ENCODE data around the gene ZNF473.

Gene ZNF473

DNA sequence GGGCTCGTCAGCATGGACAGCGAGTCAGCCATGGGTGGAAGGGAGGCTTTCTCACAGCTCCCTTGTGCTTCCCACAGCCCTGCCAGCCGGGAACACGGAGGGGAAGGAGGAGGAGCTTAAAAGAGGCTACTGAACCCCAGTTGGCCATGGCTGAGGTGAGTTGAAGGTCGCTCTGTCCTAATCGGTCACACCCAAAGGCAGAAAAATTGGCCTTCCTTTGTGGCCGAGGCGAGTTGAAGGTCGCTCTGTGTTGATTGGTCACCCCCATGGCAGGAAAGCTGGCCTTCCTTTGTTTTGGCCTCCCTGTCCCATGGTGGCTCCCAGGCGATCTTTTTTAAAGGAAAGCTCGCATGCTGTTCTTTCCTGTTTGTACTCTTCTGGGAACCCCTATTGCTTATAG is 5.1 kb downstream of the ZNF473 start:
- H3K4me1 Mint-ChIP-seq: peaks cover 13% of the 10 kb centered on the region
- DNase-seq: no peak
- TF ChIP-seq, protein P1, sequence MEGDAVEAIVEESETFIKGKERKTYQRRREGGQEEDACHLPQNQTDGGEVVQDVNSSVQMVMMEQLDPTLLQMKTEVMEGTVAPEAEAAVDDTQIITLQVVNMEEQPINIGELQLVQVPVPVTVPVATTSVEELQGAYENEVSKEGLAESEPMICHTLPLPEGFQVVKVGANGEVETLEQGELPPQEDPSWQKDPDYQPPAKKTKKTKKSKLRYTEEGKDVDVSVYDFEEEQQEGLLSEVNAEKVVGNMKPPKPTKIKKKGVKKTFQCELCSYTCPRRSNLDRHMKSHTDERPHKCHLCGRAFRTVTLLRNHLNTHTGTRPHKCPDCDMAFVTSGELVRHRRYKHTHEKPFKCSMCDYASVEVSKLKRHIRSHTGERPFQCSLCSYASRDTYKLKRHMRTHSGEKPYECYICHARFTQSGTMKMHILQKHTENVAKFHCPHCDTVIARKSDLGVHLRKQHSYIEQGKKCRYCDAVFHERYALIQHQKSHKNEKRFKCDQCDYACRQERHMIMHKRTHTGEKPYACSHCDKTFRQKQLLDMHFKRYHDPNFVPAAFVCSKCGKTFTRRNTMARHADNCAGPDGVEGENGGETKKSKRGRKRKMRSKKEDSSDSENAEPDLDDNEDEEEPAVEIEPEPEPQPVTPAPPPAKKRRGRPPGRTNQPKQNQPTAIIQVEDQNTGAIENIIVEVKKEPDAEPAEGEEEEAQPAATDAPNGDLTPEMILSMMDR (IDR thresholded peaks at IDR 0.05): no peak
- no peak overlapping the region for H3K4me3 Mint-ChIP-seq
- H3K27ac Mint-ChIP-seq: no peak overlapping the region
- peaks cover 6% of the 10 kb centered on the region for H3K27me3 Mint-ChIP-seq (ENCODE audit: low read depth, poor library complexity)
- H3K9me3 Mint-ChIP-seq: peaks cover 41% of the 10 kb centered on the region
- peaks cover 86% of the 10 kb centered on the region for H3K36me3 Mint-ChIP-seq (ENCODE audit: low read depth)

DNA sequence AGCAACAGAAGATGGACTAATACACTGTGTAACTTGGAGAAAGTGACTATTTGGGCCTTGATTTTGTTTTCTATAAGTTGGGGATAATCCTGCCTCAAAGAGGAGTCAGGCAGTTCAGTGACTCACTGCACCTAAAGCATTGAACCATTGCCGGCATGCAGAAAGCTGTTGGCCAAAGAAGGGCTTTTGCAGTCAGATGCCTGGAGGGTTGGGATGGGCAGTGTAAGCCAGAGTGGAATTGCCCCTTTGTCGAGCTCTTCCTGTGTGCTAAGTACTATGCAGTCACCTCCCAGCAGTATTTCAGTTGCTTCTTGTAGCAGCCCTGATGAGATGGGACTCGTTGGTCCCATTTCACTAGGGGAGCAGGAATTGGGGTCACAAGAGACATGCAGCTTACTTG is 11.1 kb downstream of the ZNF473 start:
- Mint-ChIP-seq H3K4me1 (no peaks in the 10 kb centered on the region), H3K4me3 (no peak overlapping the region), H3K27me3 (ENCODE audit: low read depth, poor library complexity) (no peaks in the 10 kb centered on the region), H3K36me3 (ENCODE audit: low read depth) (peaks cover 98% of the 10 kb centered on the region), H3K27ac (no peak overlapping the region), H3K9me3 (peaks cover 38% of the 10 kb centered on the region)
- DNase-seq: no peak
- TF ChIP-seq, protein P1 (IDR thresholded peaks at IDR 0.05): no peak

DNA sequence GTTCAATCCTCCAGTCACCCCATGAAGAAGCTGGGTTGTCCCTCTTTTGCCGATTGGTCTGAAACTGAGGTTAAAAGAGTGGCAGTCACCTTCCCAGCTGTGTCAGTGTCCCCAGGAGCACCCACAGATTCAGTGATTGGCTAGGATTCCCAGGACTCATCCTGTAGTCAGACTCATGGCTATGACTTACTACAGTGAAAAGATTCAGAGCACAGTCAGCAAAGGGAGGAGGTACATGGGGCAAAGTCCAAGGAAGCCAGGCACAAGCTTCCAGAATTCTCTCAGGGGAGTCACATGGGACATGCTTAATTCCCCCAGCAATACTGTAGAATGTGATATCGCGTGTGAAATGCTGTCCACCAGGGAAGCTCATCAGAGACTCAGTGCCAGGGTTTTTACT is 14.2 kb downstream of the ZNF473 start:
- DNase-seq: no peak
- TF ChIP-seq, protein P1 (IDR thresholded peaks at IDR 0.05): no peak
- peaks cover 98% of the 10 kb centered on the region for H3K36me3 Mint-ChIP-seq (ENCODE audit: low read depth)
- H3K27me3 Mint-ChIP-seq (ENCODE audit: low read depth, poor library complexity): peaks cover 3% of the 10 kb centered on the region
- H3K27ac Mint-ChIP-seq: no peak overlapping the region
- no peaks in the 10 kb centered on the region for H3K4me1 Mint-ChIP-seq
- no peak overlapping the region for H3K4me3 Mint-ChIP-seq
- H3K9me3 Mint-ChIP-seq: peaks cover 51% of the 10 kb centered on the region

DNA sequence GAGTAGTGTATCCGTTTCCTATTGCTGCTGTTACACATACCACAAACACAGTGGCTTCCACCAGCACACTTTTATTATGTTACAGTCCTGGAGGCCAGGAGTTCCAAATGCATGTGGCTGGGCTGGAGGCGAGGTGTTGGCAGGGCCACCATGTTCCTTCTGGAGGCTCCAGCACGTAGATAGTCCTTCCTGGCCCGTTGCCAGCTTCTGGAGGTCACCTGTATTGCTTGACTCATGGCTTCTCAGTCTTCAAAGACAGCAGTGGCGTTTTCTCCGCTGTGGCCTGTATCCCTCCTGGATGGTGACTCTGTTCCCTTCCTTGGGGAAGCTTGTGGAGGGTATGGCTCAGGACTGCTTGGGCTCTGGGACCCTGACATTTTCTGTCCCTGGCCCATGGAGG is 15.2 kb downstream of the ZNF473 start:
- no peaks in the 10 kb centered on the region for H3K4me1 Mint-ChIP-seq
- peaks cover 3% of the 10 kb centered on the region for H3K27me3 Mint-ChIP-seq (ENCODE audit: low read depth, poor library complexity)
- H3K27ac Mint-ChIP-seq: no peak overlapping the region
- H3K36me3 Mint-ChIP-seq (ENCODE audit: low read depth): peaks cover 98% of the 10 kb centered on the region
- TF ChIP-seq, protein P1 (IDR thresholded peaks at IDR 0.05): no peak
- DNase-seq: no peak
- peaks cover 54% of the 10 kb centered on the region for H3K9me3 Mint-ChIP-seq
- H3K4me3 Mint-ChIP-seq: no peak overlapping the region

DNA sequence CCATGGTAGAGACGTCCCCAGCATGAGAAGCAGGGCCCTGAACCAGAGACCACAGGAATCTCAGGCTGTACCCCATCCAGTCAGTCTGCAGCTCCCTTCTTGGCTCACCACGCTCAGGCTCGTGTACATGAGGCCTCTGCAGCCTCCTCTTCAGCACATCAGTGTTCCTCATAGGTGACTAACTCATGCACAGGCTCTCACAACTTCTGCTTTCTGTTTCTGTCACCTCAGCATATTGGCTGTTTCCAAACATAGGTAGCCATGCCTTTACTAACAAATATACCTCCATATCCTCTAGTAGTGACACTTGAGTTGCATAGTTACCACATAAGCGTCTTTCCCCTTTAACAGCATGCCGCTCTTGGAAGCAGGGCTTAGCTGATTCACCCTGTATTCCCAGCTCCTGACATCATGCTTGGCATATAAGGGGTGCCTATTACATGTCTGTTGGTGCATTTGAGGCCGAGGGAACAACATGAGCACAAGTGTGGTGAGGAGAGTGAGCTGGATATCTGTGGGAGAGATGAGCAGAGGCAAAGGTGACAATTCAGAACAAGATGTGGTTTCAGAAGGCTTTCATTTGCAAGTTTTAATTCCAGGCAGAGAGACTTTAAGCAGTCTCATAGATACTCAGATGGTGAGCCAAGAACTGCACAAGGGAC is 16.7 kb downstream of the ZNF473 start:
- H3K36me3 Mint-ChIP-seq (ENCODE audit: low read depth): peaks cover 99% of the 10 kb centered on the region
- peaks cover 64% of the 10 kb centered on the region for H3K9me3 Mint-ChIP-seq
- no peaks in the 10 kb centered on the region for H3K4me1 Mint-ChIP-seq
- H3K27me3 Mint-ChIP-seq (ENCODE audit: low read depth, poor library complexity): peaks cover 3% of the 10 kb centered on the region
- H3K27ac Mint-ChIP-seq: no peak overlapping the region
- H3K4me3 Mint-ChIP-seq: no peak overlapping the region
- DNase-seq: no peak
- TF ChIP-seq, protein P1 (IDR thresholded peaks at IDR 0.05): no peak

DNA sequence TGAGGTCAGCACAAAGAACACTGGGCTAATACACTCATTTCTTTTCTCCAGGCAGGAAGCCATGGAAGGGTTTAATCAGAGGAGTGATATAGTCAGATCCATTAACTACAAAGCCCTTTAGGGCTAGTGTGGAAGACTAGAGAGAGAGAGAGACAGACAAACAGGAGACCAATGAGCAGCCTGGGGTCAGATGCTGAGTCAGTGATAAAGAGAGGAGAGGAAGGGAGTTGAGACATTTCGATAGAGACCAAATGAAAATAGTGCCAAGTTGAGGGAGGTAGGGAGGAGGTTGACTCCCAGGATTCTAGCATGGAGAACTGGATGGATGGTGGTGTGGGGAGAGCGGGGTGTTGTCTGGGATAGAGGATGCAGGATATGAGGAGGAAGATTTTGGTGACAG is 18.2 kb downstream of the ZNF473 start:
- peak overlapping the region; percentile 0 for H3K4me3 Mint-ChIP-seq

More for the DNA sequence above, 18.2 kb downstream of the ZNF473 start:
- Mint-ChIP-seq H3K4me1 (no peaks in the 10 kb centered on the region), H3K27ac (no peak overlapping the region), H3K36me3 (ENCODE audit: low read depth) (peaks cover 100% of the 10 kb centered on the region), H3K9me3 (peaks cover 79% of the 10 kb centered on the region), H3K27me3 (ENCODE audit: low read depth, poor library complexity) (peaks cover 6% of the 10 kb centered on the region)
- DNase-seq: no peak
- TF ChIP-seq, protein P1 (IDR thresholded peaks at IDR 0.05): no peak

Data from nephron progenitor cell (in vitro differentiated cells).